Stimulated activated CD4-positive, alpha-beta T cell treated with anti-CD3 and anti-CD28 coated beads, Interleukin-2, amount 100 ng/mL, for 4 hours (primary cell): ENCODE results near the gene YPEL2.
"Not testable (repeated sequence)": the region's sequence is repeated elsewhere in the genome, so short reads cannot be mapped to it uniquely, and the experiment has no call there.

Experiments
- DNase-seq: peaks from one replicate; pipeline ENCODE4 v3.0.0-alpha.2; 2020; ENCODE audit warnings: low read depth

Gene YPEL2

GRCh38 chr17:59377410-59377809 lies 46.0 kb downstream of the YPEL2 start:
- DNase-seq = no peak

- no peak for DNase-seq
Measured at GRCh38 chr17:59378675-59379074, 47.2 kb downstream of the YPEL2 start.

- DNase-seq = no peak
Measured at GRCh38 chr17:59380474-59380873, 49.0 kb downstream of the YPEL2 start.

- no peak for DNase-seq
Measured at GRCh38 chr17:59381716-59382570, 50.5 kb downstream of the YPEL2 start.

DNA sequence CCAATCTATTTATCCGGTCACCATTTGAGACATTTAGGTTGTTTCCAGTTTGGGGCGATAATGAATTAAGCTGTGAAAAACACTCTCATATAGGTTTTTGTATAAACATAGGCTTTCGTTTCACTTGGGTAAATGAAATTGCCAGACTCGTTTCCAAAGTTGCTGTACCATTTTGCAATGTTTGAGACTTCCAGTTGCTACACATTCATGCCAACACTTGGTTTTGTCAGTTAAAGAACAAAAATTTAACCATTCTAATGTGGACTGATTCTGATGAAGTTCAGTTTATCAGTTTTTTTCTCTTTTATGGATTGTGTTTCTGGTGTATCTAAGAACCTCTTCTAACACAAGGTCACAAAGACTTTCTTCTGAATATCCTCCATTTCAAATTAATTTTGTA lies 52.4 kb downstream of the YPEL2 start:
- no peak for DNase-seq

GRCh38 chr17:59387351-59388068 lies 56.1 kb downstream of the YPEL2 start:
- DNase-seq = no peak

DNA sequence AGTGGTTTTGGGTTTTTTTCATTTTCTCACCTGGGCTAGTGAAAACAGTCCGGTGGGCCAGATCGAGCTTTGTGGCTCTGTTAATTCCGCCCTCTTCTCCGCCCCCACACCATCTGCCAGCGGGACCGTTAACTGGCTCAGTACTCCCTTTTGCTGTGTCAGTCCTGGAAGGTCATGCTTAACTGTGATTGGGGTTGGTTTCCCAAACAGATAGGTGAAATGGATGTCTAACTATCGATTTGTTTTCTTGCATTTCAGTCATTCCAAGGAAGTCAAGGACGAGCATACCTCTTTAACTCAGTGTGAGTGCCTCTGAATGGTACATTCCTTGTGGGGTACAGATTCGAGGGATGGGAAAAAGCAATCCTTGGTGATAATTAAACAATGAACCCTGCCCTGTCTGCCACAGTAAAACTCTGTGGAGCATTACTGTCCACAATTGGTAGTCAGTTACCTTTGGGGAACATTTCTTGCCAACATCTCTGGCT lies 56.7 kb downstream of the YPEL2 start:
- no peak for DNase-seq

DNA sequence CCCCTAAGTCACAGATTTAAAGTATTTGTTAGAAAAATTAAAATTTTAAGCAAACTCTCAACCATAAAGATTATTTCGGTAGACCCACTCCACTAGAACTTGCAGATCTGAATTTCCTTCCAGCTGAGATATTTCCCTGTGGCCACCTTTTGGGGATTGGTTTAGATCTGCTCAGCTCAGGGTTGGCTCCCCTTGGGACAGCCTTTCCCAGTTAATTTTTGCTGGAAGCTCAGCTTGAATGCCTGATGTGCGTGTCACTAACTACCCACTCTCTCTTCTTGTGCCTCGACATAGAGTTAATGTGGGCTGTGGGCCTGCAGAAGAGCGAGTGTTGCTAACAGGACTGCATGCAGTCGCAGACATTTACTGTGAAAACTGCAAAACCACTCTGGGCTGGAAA lies 57.6 kb downstream of the YPEL2 start:
- no peak for DNase-seq

DNA sequence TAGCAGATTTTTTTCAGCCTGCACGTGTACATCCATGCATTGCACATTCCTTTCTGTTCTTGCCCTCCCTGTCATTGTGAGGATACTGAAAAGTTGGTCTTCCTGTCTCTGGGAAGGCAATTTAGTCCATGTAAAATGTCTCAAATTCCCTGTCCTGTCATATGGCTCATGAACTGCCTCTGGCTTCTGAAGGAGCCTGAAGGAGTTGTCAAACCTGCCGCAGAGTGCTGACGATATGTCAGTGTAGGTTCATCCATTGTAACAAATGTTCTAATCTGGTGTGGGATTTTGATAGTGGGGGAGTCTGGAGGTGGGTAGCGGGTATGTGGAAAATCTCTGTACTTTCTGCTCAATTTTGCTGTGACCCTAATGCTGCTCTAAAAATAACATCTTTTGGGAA lies 59.6 kb downstream of the YPEL2 start:
- DNase-seq = no peak

- DNase-seq = no peak
Measured at GRCh38 chr17:59392973-59393679, 61.7 kb downstream of the YPEL2 start.

DNA sequence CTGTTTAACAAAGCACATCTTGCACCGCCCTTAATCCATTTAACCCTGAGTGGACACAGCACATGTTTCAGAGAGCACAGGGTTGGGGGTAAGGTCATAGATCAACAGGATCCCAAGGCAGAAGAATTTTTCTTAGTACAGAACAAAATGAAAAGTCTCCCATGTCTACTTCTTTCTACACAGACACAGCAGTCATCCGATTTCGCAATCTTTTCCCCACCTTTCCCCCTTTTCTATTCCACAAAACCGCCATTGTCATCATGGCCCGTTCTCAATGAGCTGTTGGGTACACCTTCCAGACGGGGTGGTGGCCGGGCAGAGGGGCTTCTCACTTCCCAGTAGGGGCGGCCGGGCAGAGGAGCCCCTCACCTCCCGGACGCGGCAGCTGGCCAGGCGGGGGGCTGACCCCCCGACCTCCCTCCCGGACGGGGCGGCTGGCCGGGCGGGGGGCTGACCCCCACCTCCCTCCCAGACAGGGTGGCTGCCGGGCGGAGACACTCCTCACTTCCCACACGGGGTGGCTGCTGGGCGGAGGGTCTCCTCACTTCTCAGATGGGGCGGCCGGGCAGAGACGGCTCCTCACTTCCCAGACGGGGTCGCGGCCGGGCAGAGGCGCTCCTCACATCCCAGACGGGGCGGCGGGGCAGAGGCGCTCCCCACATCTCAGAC lies 62.4 kb downstream of the YPEL2 start:
- DNase-seq = not testable (repeated sequence)

DNA sequence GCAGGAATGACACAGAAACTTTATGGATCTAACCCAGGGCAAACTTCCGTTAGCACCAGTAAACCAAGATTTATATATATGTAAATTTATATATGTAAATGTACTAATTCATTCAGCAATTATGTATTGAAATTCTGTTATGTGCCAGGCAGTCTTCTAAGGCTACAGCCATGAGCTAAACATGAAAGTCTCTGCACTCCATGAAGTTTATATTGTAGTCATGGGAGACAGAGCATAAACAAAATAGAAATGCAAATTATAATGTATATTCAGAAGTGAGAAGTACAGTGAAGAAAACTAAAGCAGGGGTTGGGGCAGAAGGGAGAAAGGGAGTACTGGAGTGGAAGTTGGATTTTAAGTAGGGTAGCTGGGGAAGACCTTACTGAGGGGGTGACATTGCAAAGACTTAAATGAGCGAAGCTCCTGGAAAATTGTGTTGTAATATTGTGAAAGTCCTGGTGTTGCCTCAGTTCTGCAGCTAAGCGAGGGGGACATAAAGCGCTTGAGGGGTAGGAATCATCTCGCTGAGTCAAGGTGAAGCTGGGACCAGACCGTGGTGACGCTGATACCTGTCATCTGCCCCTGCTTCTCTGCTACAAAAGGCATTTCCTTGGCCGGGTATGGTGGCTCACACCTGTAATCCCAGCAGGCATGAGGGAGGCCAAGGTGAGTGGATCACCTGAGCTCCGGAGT lies 64.8 kb downstream of the YPEL2 start:
- DNase-seq = no peak

- no peak for DNase-seq
Measured at GRCh38 chr17:59397316-59398073, 66.0 kb downstream of the YPEL2 start.

DNA sequence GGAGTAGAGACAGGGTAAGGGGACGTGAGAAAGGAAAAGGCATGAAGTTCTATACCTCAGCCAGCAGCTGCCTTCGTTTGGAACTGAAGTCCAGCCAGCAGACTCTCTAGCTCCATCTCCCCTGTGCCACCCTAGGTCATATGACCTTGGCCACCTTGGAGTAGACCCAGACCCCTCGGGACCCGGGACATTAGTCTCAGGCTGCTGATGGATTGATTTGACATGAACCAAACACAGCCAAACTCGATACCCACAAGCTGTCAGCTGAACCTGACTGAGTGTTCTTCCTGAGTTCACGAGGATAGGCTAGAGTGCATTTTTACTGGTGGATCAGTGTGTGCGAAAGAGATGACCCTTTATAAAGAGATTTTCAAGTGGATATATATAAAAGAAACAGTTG lies 68.5 kb downstream of the YPEL2 start:
- no peak for DNase-seq

DNA sequence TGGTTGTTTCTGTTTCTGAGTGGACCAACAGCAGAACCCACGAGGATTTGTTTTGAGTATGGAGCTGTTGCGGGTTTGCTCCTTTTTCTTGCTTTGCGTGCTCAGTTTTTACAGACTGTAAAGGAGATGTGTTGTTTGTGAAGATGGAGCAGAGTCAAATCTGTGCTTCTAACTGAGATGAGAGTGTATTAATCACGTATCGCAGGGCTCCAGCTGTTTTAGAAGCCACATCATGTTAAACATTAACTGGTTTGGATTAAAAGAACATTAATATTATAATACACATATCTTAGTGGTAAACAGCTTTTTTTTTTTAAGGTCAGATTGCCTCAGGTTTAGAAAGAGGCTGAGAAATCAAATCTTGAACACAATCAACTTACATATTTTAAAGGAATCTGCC lies 69.4 kb downstream of the YPEL2 start:
- no peak for DNase-seq

DNA sequence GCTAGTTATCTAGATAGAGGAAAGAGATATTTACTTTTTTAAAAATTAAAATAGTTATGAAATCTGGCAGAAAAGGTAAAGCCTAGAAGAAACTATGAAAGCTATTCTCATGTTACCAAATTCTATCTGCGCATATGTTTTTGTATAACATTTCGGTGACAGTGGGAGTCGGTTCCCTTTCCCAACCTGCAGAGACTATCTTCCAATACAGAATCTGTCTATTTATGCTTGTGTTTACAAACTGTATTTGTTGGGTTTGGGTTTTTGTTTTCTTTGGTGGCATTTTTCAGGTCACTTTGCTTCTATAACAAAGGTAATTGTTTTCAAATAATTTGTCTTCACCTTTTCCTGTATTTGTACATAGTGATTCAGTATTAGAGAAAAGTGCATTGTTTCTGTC lies 69.8 kb downstream of the YPEL2 start:
- no peak for DNase-seq

GRCh38 chr17:59401725-59402124 lies 70.3 kb downstream of the YPEL2 start:
- DNase-seq = no peak

GRCh38 chr17:59402760-59403159 lies 71.3 kb downstream of the YPEL2 start:
- DNase-seq = no peak

DNA sequence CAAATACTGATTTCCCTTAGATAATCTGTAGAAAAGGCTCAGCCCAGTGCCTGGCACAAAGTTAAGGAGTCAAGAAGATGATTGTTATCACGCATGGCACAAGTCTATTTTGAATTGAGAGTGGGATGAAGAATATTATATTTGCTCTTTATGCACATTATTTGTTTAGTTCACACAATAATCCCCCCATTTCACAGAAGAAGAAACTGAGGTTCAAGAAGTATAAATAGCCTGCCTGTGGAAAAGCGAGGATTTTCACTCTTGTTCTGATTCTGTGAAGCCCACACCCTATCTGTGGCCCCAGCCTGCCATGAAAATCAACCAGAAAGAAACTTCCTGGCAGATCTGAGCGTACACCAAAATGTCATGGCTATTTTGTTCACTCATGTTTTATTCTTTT lies 73.0 kb downstream of the YPEL2 start:
- DNase-seq = no peak

- no peak for DNase-seq
Measured at GRCh38 chr17:59405944-59406705, 74.7 kb downstream of the YPEL2 start.
